Gastroesophageal sphincter (tissue), 4 donors: ENCODE results near the gene HBZ. TPM values are rescaled to one million over a fixed set of nuclear protein-coding genes. Genes with fewer than 3 reads are reported as not detected.

ENCODE experiments used
- ATAC-seq: fragments of 150-250 bp; one replicate; pipeline ENCODE4 v1.9.1; 2016; ENCODE audit warnings: mild to moderate bottlenecking, moderate library complexity
- H3K27ac ChIP-seq, 4 donors: fragments of 200-600 bp; sonication (generic) in 3 of 4; 1 replicate in 3 of 4; 2 replicates in 1 of 4; pipeline ENCODE4 v1.5.1; 2016 to 2019
- H3K27me3 ChIP-seq: fragments of 200-600 bp; sonication (generic); one replicate; pipeline ENCODE4 v1.5.1; 2019
- H3K36me3 ChIP-seq, 2 donors: fragments of 200-600 bp; sonication (generic); one replicate each; pipeline ENCODE4 v1.5.1; 2019; ENCODE audit warnings: control low read depth in 1 of 2
- H3K4me1 ChIP-seq, 3 donors: fragments of 200-600 bp; sonication (generic); 1 replicate in 2 of 3; 2 replicates in 1 of 3; pipeline ENCODE4 v1.5.1; 2016 to 2019; ENCODE audit warnings: control low read depth in 2 of 3
- H3K4me3 ChIP-seq, 2 donors: fragments of 200-600 bp; sonication (generic); one replicate each; pipeline ENCODE4 v1.5.1; 2019; ENCODE audit warnings: mild to moderate bottlenecking in 1 of 2, moderate library complexity in 1 of 2
- H3K9me3 ChIP-seq, 3 donors: fragments of 200-600 bp; sonication (generic); one replicate each; pipeline ENCODE4 v1.5.1; 2017 to 2019; ENCODE audit warnings: control low read depth in 2 of 3
- EP300 ChIP-seq: sonication (generic); formaldehyde crosslinking; IDR thresholded peaks from one replicate; pipeline ENCODE4 v1.6.1; 2017; ENCODE audit warnings: antibody characterized with exemption, mild to moderate bottlenecking
- POLR2A ChIP-seq, 2 donors: fragments of 450-650 bp; IDR thresholded peaks; one replicate each; pipeline ENCODE4 v1.6.1; 2017; ENCODE audit warnings: antibody characterized with exemption in 2 of 2, mild to moderate bottlenecking in 2 of 2, moderate library complexity in 1 of 2
- POLR2AphosphoS5 ChIP-seq: sonication (generic); formaldehyde crosslinking; IDR thresholded peaks from one replicate; pipeline ENCODE4 v1.6.1; 2017; ENCODE audit warnings: antibody characterized with exemption
- WGBS, 2 donors: methylation state at CpG; one replicate each; pipeline ENCODE4 v1.1.5; 2018; ENCODE audit warnings: low coverage in 1 of 2; 5-methylcytosine and 5-hydroxymethylcytosine counted together
- total RNA-seq, 4 donors: library from RNA; depleted of rRNA; stranded (reverse); fragments of >200 nt; gene quantifications; one replicate each; pipeline ENCODE4 v1.1.0, GENCODE V29; 2016
- TF ChIP-seq, protein P1 (sequence below), 4 experiments: fragments of 200-600 bp in 2 of 4; fragments of 450-650 bp in 2 of 4; sonication (generic) in 1 of 4; IDR thresholded peaks; one replicate each; pipeline ENCODE4 v1.5.1; 2017 to 2019; ENCODE audit warnings: antibody characterized with exemption in 4 of 4, mild to moderate bottlenecking in 2 of 4, moderate library complexity in 2 of 4

Gene HBZ
- total RNA-seq, 4 donors from 2014 or later, result not detected

DNA sequence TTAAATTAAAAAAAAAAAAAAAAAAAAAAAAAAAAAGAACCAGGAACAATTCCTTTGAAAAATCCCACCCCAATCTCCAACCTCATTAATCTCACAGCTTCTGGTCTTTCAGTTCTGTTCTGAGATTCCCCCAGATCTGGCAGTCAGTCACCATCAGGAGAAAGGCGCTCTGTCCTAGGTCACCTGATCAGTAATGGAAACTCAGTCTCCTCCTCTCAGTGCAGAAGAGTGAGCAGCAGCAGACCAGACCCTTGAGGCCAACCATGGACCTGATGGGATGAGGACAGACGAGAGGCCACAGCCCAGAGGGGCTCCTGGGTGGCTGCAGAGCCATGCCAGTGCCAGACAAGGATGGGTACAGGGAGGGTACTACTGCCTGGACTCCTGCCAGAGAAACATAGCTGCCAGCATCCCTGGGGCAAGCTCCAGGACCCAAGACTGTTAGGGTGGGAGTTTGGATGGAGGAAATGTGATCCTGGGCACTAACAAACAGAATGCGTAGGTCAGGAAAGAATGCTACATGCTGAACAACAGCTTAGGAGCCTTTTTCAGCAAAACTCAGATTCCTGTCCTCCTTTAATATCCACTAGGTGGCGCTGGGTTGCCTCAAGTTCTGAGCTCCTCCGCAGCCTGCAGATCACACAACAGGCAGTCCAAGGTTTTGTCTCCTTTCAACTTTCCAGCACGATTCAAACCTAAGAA is 45.7 kb upstream of the HBZ start:
- H3K36me3 ChIP-seq, result peaks cover 0 to 65% of the 10 kb centered on the region in 2 donors
- no peaks in the 10 kb centered on the region for H3K9me3 ChIP-seq
- no peak overlapping the region for H3K27ac ChIP-seq
- peaks cover 0 to 13% (median 2%) of the 10 kb centered on the region in 3 donors for H3K4me1 ChIP-seq
- ATAC-seq, result peak; percentile 59
- TF ChIP-seq, protein P1, sequence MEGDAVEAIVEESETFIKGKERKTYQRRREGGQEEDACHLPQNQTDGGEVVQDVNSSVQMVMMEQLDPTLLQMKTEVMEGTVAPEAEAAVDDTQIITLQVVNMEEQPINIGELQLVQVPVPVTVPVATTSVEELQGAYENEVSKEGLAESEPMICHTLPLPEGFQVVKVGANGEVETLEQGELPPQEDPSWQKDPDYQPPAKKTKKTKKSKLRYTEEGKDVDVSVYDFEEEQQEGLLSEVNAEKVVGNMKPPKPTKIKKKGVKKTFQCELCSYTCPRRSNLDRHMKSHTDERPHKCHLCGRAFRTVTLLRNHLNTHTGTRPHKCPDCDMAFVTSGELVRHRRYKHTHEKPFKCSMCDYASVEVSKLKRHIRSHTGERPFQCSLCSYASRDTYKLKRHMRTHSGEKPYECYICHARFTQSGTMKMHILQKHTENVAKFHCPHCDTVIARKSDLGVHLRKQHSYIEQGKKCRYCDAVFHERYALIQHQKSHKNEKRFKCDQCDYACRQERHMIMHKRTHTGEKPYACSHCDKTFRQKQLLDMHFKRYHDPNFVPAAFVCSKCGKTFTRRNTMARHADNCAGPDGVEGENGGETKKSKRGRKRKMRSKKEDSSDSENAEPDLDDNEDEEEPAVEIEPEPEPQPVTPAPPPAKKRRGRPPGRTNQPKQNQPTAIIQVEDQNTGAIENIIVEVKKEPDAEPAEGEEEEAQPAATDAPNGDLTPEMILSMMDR (IDR thresholded peaks at IDR 0.05), result peak in 3 of 4 experiments; percentile 74 to 79 (median 74)
- TF ChIP-seq EP300, result no peak
- H3K27me3 ChIP-seq, result no peaks in the 10 kb centered on the region
- 0 to 20% methylated on average over 3 to 5 of the region's 6 CpGs for WGBS, 2 donors
- H3K4me3 ChIP-seq, result no peak overlapping the region

DNA sequence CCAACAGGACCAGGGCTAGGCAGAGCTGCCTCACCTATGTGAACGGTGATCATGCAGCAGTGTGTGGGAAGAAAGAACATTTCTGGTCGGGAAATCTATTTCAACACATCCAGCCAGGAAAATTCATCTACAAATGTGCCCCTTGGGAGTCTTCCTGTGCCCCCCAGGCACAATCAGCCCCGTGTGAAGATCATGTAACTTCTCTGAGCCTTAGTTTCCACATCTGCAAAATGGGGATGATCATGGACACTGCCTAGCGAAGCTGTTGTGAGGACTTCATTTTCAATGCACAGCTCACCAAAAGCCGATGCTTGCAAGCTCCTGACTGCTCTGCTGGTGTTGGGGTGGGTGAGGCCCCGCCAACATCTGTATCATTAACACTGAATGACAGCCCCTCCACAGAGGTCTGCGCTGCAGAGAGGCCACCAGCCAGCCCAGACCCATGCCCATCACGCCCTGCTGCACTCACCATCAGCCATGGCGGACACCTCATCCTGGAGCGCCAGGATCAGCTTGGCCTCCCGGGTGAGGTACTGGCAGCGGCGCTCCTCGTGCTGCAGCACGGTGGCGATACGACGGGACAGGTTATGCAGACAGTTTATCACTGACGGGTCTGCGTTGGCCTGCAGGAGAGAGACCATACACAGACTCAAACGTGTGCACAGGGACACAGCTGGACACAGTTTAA is 40.1 kb upstream of the HBZ start:
- ATAC-seq, result no peak
- H3K36me3 ChIP-seq, result peaks cover 0 to 90% of the 10 kb centered on the region in 2 donors
- no peaks in the 10 kb centered on the region for H3K27me3 ChIP-seq
- peaks cover 0 to 9% (median 0%) of the 10 kb centered on the region in 3 donors for H3K4me1 ChIP-seq
- TF ChIP-seq EP300 (no peak), POLR2AphosphoS5 (no peak), POLR2A (IDR thresholded peaks at IDR 0.05) (no peak)
- TF ChIP-seq, protein P1 (IDR thresholded peaks at IDR 0.05), result no peak
- no peak overlapping the region for H3K27ac ChIP-seq
- H3K9me3 ChIP-seq, result no peaks in the 10 kb centered on the region
- 89 to 93% methylated on average over 5 to 6 of the region's 21 CpGs for WGBS, 2 donors
- no peak overlapping the region for H3K4me3 ChIP-seq

DNA sequence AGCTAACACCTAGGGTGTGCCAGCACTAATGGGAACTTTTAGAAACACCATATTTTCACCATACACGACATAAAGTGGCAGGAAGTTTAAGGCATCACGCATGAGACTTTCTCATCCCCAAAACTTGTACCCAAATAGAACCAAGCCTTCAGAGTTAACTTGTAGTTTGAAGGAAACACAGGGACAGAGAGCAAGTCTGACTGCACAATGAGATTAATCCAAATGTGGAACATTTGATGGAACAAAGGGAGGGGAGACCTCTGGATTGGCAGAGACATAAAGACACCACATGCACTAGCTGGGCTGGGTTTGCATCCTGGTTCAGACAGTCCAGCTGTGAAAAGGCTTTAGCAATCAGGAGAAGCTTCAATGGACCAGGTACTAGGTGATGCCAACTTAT is 38.1 kb upstream of the HBZ start:
- no peak for ATAC-seq
- H3K4me3 ChIP-seq, result no peak overlapping the region
- no peak for TF ChIP-seq POLR2A (IDR thresholded peaks at IDR 0.05)
- TF ChIP-seq, protein P1 (IDR thresholded peaks at IDR 0.05), result no peak
- TF ChIP-seq POLR2AphosphoS5, result no peak
- no peak for TF ChIP-seq EP300
- H3K36me3 ChIP-seq, result peaks cover 0 to 90% of the 10 kb centered on the region in 2 donors
- no peak overlapping the region for H3K27ac ChIP-seq
- no peaks in the 10 kb centered on the region for H3K9me3 ChIP-seq
- H3K27me3 ChIP-seq, result no peaks in the 10 kb centered on the region
- H3K4me1 ChIP-seq, result peaks cover 0 to 13% (median 0%) of the 10 kb centered on the region in 3 donors
- no CpG with 5 or more reads among the region's 2 CpGs for WGBS, 2 donors

DNA sequence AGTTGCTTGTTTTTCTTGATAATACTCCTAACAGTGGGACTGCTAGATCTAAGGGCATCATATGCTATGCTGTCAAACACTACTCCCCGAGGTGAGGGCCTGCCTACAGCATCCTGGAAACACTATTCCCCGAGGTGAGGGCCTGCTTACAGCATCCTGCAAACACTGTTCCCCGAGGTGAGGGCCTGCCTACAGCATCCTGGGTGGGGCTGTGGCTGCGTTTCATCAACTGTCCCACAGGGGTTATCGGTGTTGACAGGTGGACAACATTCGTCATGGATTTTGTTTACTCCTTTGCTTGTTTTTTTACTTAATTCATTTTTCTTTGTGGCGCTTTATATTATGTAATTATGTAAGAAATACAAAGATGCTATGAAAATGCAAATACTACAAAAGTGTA is 36.4 kb upstream of the HBZ start:
- Histone ChIP-seq H3K36me3 (peaks cover 0 to 76% of the 10 kb centered on the region in 2 donors), H3K9me3 (no peaks in the 10 kb centered on the region), H3K27me3 (no peaks in the 10 kb centered on the region), H3K4me1 (peaks cover 0 to 13% (median 0%) of the 10 kb centered on the region in 3 donors), H3K4me3 (no peak overlapping the region), H3K27ac (no peak overlapping the region)
- 65 to 80% methylated on average over 7 of the region's 7 CpGs for WGBS, 2 donors
- TF ChIP-seq POLR2AphosphoS5, result no peak
- no peak for ATAC-seq

DNA sequence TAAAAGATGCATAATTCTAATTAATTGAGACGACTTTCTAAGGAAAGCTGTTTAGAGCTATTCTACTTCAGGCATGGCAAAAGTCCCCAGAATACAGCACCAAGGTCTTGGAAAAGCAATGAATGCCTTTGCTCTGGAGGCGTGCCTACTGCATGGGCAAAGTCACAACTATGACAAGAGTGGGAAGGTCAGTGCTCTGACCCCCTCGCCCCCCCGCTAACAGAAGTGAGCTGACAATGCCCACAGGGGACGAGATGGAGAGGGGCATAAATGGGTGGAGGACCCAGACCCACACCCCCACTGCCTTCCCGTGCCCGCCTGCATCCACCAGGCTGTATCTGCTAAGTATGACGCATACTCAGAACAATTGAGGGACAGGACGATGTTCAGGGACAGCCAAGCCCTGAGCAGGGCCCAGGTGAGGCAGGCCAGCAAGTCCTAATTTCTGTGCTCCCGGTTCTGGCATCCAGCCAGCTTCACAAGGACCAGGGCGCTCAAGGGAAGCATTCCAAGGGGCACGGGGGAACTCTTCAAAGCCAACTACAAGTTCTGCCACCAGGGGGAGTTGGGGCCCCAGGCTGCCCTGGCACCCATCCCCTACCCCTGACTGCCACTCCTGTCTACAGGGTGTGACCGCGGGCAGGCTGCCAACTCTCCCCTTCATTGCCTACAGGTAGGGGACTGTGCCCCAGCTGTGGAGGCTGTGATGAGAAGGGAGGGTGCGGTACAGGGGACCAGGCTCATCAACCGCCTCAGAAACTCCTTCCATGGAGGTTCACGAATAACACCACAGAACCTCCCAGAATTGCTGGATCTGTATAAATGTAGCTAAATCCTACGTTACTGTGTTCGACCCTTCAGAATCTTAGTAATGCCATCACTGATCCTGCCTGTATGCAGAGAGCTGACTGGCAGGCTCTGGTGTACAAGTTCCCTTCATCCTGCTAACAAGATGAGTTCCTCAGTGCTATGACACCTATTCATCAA is 34.8 kb upstream of the HBZ start:
- 73 to 81% methylated on average over 3 to 10 of the region's 19 CpGs for WGBS, 2 donors
- peak; percentile 48 for ATAC-seq
- H3K4me1 ChIP-seq, result peaks cover 0 to 13% (median 0%) of the 10 kb centered on the region in 3 donors
- H3K27ac ChIP-seq, result no peak overlapping the region
- no peaks in the 10 kb centered on the region for H3K9me3 ChIP-seq
- H3K4me3 ChIP-seq, result no peak overlapping the region
- TF ChIP-seq, protein P1 (IDR thresholded peaks at IDR 0.05), result peak in 2 of 4 experiments; percentile 49 to 65
- TF ChIP-seq POLR2AphosphoS5, result no peak
- peaks cover 0 to 70% of the 10 kb centered on the region in 2 donors for H3K36me3 ChIP-seq
- no peaks in the 10 kb centered on the region for H3K27me3 ChIP-seq
